Measurements from ENCODE around the gene IL17F. TPM values are rescaled to one million over a fixed set of nuclear protein-coding genes. Genes with fewer than 3 reads are reported as not detected.

Gene IL17F
- total RNA-seq, 2 donors from 2014 or later, result not detected

- Mint-ChIP-seq H3K9me3 (no peaks in the 10 kb centered on the region), H3K36me3 (ENCODE audit: low read depth) (no peaks in the 10 kb centered on the region), H3K27me3 (ENCODE audit: insufficient read depth) (no peaks in the 10 kb centered on the region), H3K4me3 (no peak overlapping the region), H3K27ac (no peak overlapping the region), H3K4me1 (peaks cover 9% of the 10 kb centered on the region)
- TF ChIP-seq, protein P1, sequence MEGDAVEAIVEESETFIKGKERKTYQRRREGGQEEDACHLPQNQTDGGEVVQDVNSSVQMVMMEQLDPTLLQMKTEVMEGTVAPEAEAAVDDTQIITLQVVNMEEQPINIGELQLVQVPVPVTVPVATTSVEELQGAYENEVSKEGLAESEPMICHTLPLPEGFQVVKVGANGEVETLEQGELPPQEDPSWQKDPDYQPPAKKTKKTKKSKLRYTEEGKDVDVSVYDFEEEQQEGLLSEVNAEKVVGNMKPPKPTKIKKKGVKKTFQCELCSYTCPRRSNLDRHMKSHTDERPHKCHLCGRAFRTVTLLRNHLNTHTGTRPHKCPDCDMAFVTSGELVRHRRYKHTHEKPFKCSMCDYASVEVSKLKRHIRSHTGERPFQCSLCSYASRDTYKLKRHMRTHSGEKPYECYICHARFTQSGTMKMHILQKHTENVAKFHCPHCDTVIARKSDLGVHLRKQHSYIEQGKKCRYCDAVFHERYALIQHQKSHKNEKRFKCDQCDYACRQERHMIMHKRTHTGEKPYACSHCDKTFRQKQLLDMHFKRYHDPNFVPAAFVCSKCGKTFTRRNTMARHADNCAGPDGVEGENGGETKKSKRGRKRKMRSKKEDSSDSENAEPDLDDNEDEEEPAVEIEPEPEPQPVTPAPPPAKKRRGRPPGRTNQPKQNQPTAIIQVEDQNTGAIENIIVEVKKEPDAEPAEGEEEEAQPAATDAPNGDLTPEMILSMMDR (conservative IDR thresholded peaks at IDR 0.05), result no peak
- Histone ChIP-seq H3K4me1 (ENCODE audit: control insufficient read depth, insufficient read depth, low read length) (no peaks in the 10 kb centered on the region), H3K4me3 (ENCODE audit: low read length) (no peak overlapping the region), H3K9me3 (ENCODE audit: control insufficient read depth, low read length) (no peaks in the 10 kb centered on the region), H3K27ac (ENCODE audit: low read depth, low read length) (no peak overlapping the region), H3K36me3 (ENCODE audit: control insufficient read depth, insufficient read depth, low read length) (no peaks in the 10 kb centered on the region), H3K27me3 (ENCODE audit: control insufficient read depth, insufficient read depth, low read length, poor library complexity, severe bottlenecking) (no peaks in the 10 kb centered on the region), H3K9ac (ENCODE audit: extremely low read depth, low read length, poor library complexity, severe bottlenecking) (no peak overlapping the region)
- no peak for DNase-seq
- 86 to 98% methylated on average over 4 to 5 of the region's 5 CpGs for WGBS, 2 experiments (ENCODE audit: insufficient coverage in 1 of 2, insufficient read length in 1 of 2)
Observed at GRCh38 chr6:52216932-52217575, 27.2 kb downstream of the IL17F start.

DNA sequence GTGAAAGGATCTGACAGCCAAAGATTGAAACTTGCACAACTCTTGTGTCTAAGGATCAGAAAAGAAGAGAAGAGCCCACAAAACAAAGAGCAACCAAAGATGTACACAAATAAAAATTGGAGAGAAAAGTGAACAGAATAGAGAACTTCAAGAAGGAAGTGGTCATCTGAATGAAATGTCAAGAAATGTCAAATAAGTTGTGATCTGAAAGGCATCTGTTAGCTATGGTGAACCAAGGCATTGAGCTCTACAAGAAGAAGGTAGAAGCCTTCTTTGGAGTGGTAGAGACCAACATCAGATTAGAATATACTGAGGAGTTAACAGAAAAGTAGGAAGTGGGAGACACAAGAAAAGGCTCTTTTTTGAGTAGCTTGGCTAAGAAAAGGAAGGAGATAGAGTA, 28.5 kb downstream of the IL17F start:
- Histone ChIP-seq H3K27me3 (ENCODE audit: control insufficient read depth, insufficient read depth, low read length, poor library complexity, severe bottlenecking) (no peaks in the 10 kb centered on the region), H3K9me3 (ENCODE audit: control insufficient read depth, low read length) (no peaks in the 10 kb centered on the region), H3K4me1 (ENCODE audit: control insufficient read depth, insufficient read depth, low read length) (no peaks in the 10 kb centered on the region), H3K4me3 (ENCODE audit: low read length) (no peak overlapping the region), H3K9ac (ENCODE audit: extremely low read depth, low read length, poor library complexity, severe bottlenecking) (no peak overlapping the region), H3K27ac (ENCODE audit: low read depth, low read length) (no peak overlapping the region), H3K36me3 (ENCODE audit: control insufficient read depth, insufficient read depth, low read length) (no peaks in the 10 kb centered on the region)
- Mint-ChIP-seq H3K36me3 (ENCODE audit: low read depth) (no peaks in the 10 kb centered on the region), H3K27ac (no peak overlapping the region), H3K4me1 (peaks cover 9% of the 10 kb centered on the region), H3K27me3 (ENCODE audit: insufficient read depth) (no peaks in the 10 kb centered on the region), H3K9me3 (no peaks in the 10 kb centered on the region), H3K4me3 (no peak overlapping the region)
- DNase-seq, result no peak
- TF ChIP-seq, protein P1 (conservative IDR thresholded peaks at IDR 0.05), result no peak

DNA sequence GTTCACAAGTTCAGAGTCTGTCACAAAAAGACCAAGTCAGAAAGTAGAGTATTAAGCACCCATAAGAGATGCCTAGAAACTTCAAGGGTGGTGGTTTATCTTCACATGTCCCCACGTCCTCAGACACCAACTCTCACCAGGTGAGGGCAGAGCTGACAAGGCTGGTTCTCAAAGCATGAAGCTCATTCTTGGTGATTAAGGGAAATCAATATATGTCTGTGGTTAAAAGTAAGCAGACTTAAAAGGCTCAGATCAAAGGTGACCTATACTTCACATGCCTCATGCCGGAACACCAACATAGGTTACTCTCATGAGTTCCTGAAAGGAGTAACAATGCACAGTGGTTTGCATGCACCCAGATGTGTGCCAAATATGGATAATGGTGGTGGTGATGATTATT, 31.2 kb downstream of the IL17F start:
- Histone ChIP-seq H3K27me3 (ENCODE audit: control insufficient read depth, insufficient read depth, low read length, poor library complexity, severe bottlenecking) (no peaks in the 10 kb centered on the region), H3K36me3 (ENCODE audit: control insufficient read depth, insufficient read depth, low read length) (no peaks in the 10 kb centered on the region), H3K27ac (ENCODE audit: low read depth, low read length) (no peak overlapping the region), H3K4me3 (ENCODE audit: low read length) (no peak overlapping the region), H3K9ac (ENCODE audit: extremely low read depth, low read length, poor library complexity, severe bottlenecking) (no peak overlapping the region), H3K4me1 (ENCODE audit: control insufficient read depth, insufficient read depth, low read length) (no peaks in the 10 kb centered on the region), H3K9me3 (ENCODE audit: control insufficient read depth, low read length) (no peaks in the 10 kb centered on the region)
- no peak overlapping the region for H3K4me3 Mint-ChIP-seq
- H3K27ac Mint-ChIP-seq, result no peak overlapping the region
- H3K9me3 Mint-ChIP-seq, result no peaks in the 10 kb centered on the region
- 80 to 100% methylated on average over 1 to 2 of the region's 2 CpGs for WGBS, 2 experiments (ENCODE audit: insufficient coverage in 1 of 2, insufficient read length in 1 of 2)
- TF ChIP-seq, protein P1 (conservative IDR thresholded peaks at IDR 0.05), result peak; percentile 51
- no peaks in the 10 kb centered on the region for H3K36me3 Mint-ChIP-seq (ENCODE audit: low read depth)
- peaks cover 9% of the 10 kb centered on the region for H3K4me1 Mint-ChIP-seq
- no peaks in the 10 kb centered on the region for H3K27me3 Mint-ChIP-seq (ENCODE audit: insufficient read depth)
- no peak for DNase-seq
